D721Med (cell line): Measurements from ENCODE around the gene SLC19A2.
A peak's percentile ranks its signal among the peaks of the same experiment; 100 is the strongest.

Experiments used
- DNase-seq: peaks from one replicate; pipeline ENCODE4 v3.0.0; 2011; ENCODE audit warnings: low spot score; ENCODE audit not compliant: insufficient read length
- FAIRE-seq: peaks from 2 replicates; lab custom pipeline; 2011; peaks lifted over from hg19 to GRCh38; lab: Jason Lieb, UNC
- CTCF ChIP-seq: IDR thresholded peaks from 2 replicates; pipeline ENCODE4 v1.5.1; 2012; ENCODE audit warnings: mild to moderate bottlenecking, control low read depth; ENCODE audit not compliant: insufficient read depth; ENCODE audit errors: missing control alignments

Gene SLC19A2

GRCh38 chr1:169443923-169444322 is 41.8 kb downstream of the SLC19A2 start:
- FAIRE-seq (no peak), DNase-seq (no peak)
- TF ChIP-seq CTCF: no peak

- FAIRE-seq: peak; percentile 93
- peak; percentile 19 for DNase-seq
- no peak for TF ChIP-seq CTCF
Measured at GRCh38 chr1:169427081-169427641, 58.6 kb downstream of the SLC19A2 start, which contains the start of gene CCDC181. TSS of gene CCDC181 (minus strand) at chr1:169427474. CDS start at chr1:169424927, 2,547 bp downstream.

GRCh38 chr1:169426174-169426705 is 59.5 kb downstream of the SLC19A2 start:
- no peak for DNase-seq
- peak; percentile 100 for FAIRE-seq
- TF ChIP-seq CTCF: no peak

- no peak for TF ChIP-seq CTCF
- FAIRE-seq (no peak), DNase-seq (no peak)
Measured at GRCh38 chr1:169421309-169421708, 64.4 kb downstream of the SLC19A2 start.

GRCh38 chr1:169414952-169415351 is 70.8 kb downstream of the SLC19A2 start:
- DNase-seq (no peak), FAIRE-seq (no peak)
- TF ChIP-seq CTCF: no peak
